CD4-positive, alpha-beta T cell treated with Interferon alpha-2 for 1 hour (primary cell): ENCODE results near the gene CD69.

ENCODE experiments used
- DNase-seq, 2 donors: peaks; one replicate each; pipeline ENCODE4 v3.0.0-alpha.2; 2020 to 2022

Gene CD69

GRCh38 chr12:9779209-9779608 is 18.5 kb upstream of the CD69 start:
- peak in 1 of 2 donors; percentile 25 for DNase-seq

- DNase-seq: peak in 1 of 2 donors; percentile 60
These were observed 16.1 kb upstream of the CD69 start for GRCh38 chr12:9776781-9777180.

GRCh38 chr12:9773216-9773877 is 12.6 kb upstream of the CD69 start:
- DNase-seq: peak in 1 of 2 donors; percentile 76

GRCh38 chr12:9763025-9763424 is 2.3 kb upstream of the CD69 start:
- DNase-seq: peak; percentile 43 to 75

- peak in 1 of 2 donors; percentile 35 for DNase-seq
These were observed 1.7 kb upstream of the CD69 start for GRCh38 chr12:9762369-9762768.

- peak; percentile 58 to 90 for DNase-seq
These were observed 699 bp upstream of the CD69 start for GRCh38 chr12:9761419-9761781.

GRCh38 chr12:9760120-9760519 is 581 bp downstream of the CD69 start:
- peak in 1 of 2 donors; percentile 69 for DNase-seq

DNA sequence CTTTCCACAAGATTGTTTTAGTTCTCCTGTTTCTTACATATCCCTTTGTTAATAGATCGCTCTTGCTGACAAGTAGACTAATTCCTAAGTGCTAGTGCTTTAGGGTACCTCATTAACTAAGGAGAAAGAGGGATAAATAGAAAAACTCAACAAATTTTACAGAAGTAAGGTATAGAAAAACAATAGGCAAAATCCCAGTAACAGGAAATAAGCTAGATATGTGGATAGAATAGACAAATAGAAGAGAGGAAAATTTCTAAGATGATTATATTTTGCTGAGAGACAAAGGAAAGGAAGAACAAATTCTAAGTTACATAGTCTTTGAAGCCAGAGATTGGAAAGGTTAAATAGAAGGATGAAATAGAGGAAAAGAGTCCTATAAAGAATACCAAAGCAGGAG is 1.0 kb downstream of the CD69 start:
- no peak for DNase-seq

- peak in 1 of 2 donors; percentile 68 for DNase-seq
These were observed 2.6 kb downstream of the CD69 start for GRCh38 chr12:9758119-9758518.

GRCh38 chr12:9757433-9758025 is 3.2 kb downstream of the CD69 start:
- DNase-seq: peak in 1 of 2 donors; percentile 75

- peak; percentile 41 to 63 for DNase-seq
These were observed 4.0 kb downstream of the CD69 start for GRCh38 chr12:9756706-9757105.

GRCh38 chr12:9756170-9756569 is 4.5 kb downstream of the CD69 start:
- peak in 1 of 2 donors; percentile 64 for DNase-seq

DNA sequence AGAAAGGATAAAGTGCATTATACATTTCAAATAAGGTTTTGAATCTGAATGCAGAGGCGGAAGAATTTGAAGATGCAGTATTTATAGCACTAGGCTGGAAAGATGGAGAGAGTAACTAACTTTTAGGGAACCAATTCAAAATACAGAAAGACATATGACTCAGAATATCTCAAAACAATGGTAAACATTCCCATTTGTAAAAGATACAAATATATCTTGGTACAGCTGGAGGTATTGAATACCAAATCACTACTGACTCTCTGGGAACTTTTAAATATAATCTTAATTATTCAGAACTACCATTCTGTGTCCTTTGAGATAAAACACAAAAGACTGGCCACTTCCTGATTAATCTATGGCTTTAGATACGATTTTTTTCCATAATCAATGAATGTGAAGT is 5.1 kb downstream of the CD69 start:
- DNase-seq: peak in 1 of 2 donors; percentile 47

DNA sequence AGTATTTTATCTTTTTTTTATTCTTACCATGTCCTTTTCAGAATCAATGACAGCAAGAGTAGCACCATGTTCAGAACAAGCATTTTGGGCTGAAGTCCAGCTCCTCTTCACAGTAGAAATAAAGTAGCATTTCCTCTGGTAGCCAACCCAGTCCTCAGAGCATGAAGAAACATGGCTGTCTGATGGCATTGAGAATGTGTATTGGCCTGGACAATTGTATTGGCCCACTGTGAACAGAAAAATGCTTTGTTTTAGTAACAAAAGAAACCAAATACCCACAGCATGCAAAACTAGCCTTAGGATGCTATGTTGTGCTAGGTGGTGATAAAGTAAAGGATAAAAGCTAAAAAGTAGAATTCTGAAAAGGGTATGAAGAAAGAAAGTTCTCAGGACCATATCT is 5.7 kb downstream of the CD69 start:
- peak in 1 of 2 donors; percentile 59 for DNase-seq

DNA sequence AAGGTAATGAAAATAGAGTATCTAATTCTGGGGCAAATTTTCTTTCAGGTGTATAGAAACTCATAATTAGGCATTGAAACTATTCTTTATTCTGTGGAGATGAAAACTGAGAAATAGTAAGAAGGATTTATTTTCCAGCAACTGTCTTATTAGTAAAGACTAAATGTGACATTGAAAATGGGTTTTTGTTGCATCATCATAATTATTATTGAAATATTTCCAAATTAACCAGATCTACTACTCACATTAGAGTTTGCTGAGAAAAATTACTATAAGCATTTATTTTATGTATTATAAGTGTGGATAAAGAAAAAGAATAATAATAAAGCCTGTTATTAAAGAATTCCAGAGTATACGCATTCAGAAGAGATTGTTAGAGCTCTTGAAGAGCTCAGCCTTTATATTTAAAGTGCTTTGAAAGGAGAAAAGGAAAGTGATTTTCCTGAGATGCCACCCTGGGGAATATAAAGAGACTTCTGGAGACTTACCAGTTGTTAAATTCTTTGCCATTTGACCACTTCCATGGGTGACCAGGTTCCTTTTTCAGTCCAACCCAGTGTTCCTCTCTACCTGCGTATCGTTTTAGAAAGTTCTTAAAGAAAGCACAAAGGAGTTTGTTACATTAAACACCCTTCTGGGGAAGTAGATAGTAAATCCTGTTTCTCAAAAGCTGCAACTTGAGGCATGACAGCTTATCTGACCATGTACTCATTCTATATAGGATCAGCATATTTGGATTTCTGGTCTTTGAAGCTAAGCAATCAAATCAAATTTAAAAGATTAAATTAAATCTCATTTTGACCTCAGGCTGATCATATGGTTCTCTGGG is 6.4 kb downstream of the CD69 start:
- DNase-seq: peak in 1 of 2 donors; percentile 58

- DNase-seq: no peak
These were observed 7.2 kb downstream of the CD69 start for GRCh38 chr12:9753498-9753897.

- peak in 1 of 2 donors; percentile 61 for DNase-seq
These were observed 7.6 kb downstream of the CD69 start for GRCh38 chr12:9753073-9753472.

DNA sequence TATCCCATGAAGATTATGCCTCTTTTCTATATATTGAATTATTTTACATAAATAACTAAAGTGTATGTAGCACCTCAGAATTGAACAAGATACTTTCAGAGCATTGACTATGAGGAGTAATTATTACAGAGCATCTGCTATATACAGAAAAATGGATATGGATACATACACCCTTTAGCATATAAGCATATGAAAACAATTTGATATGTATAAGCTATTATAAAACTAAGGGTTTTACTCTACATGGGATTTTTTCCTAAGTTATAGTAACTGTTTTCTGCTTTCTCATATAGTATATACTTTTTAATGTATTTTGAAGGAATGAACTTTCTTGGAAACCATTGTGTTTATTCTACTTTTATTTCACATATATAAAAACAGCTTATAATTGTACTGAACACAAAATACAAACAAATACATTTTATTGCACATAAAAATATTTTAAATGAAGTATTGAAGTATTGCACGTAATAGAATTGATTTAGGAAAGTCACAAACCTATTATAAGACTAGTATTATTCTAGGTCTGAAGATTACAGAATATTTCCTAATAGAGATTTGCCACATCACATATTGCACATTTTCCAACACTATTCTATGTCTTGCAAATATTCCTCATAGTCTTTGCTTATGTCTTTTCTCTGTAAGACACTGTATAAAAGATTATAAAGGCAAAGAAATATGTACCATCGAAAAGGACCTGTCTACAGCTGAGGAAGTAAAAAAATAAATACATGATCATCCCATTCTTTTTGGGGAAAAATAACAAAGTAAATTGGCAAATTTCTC is 8.4 kb downstream of the CD69 start:
- DNase-seq: peak in 1 of 2 donors; percentile 48

DNA sequence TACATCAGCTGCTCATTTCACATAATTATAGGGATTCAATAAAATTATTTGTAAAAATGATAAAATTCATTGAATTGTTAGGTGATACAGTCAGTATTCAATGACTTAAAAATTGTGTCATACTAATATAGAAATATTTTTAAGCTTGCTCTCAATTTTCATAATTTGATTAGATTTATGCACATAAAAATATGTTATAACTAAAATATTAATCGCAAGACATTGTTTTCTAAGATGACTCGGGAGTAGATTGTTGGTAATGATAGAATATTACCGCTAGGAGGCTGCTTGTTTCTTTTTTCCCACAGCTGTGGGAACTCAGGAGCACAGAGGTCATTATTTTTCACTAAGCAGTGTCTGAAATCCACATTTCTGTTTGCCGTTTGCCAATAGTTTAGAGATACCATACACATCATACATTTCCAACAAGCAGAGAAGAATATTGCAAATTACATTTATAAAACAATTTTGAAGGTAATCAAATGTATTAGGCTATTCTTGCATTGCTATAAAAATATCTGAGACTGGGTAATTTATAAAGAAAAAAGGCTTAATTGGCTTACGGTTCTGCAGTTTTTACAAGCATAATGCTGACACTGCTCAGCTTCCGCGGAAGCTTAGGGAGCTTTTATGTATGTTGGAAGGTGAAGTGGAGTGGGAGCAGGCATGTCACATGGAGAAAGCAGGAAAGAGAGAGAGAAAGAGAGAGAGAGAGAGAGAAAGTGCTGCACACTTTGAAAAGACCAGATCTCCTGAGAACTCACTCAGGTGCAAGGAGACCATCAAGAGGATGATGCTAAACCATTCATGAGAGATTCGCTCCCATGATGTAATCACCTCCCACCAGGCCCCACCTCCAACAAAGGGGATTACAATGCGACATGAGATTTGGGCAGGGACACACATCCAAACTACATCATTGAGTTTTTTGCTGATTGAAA is 9.2 kb downstream of the CD69 start:
- DNase-seq: peak; percentile 87 to 88

DNA sequence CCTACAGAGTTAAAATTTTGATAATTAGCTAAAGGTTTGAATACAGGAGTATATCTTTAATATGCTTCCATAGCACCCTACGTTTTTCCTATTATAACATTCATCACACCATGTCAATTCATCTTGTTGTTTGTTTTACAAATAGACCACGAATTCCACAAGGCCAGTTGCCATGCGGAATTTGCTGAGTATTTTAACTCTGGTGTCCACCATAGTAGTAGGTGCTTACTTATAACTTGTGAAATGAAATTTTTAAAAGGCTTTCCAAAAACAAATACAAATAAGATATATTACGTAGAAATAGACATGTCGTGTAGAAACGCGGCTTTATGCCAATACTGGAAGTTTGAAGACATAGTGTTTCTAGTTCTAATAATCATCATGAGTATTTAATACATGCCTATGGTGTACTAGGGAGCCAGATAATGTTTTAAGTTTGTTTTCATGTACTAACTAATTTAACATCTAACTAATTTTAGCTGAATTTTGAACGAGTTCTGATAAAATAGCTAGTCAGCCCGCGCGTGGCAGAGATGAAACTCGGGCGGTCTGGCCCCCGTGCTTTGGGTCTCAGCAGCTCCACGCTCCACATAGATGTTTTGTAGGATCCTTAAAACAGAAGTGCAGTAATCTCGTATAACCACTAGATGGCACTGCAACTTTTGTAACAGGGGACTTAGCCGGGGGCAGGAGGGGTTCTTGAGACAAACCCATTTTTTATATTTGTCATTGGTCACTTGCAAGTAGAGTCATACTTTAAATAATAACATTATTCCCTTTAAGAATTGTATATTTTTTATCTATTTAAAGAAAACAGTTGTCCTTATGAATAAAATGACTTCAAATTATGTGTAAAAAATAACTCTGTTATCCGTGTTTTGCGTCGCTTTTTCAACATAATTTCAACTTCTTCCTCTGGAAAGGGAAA is 10.2 kb downstream of the CD69 start:
- peak; percentile 82 to 91 for DNase-seq

DNA sequence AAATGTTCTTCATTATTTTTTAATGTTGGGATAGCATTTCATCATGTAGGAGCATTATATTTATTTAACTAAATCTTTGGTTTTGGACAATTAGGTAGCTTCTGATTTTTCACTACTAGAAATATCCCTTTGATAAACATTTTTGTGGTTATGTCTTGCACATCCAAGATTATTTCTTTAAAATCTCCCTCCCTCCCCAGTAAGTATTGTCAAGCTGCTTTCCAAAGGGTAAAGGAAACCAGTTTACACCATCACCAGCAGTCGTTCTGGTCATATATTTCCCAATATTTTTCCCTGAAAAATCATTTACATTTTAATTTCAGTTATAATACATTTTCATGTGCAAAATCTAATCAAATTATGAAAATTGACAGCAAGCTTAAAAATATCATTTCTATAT is 11.1 kb downstream of the CD69 start:
- DNase-seq: peak in 1 of 2 donors; percentile 52
